H4 (cell line): Measurements from ENCODE around the gene STAC. TPM values are rescaled to one million over a fixed set of nuclear protein-coding genes. Genes with fewer than 3 reads are reported as not detected.

ENCODE experiments used
- DNase-seq: peaks from one replicate; pipeline ENCODE4 v3.0.0-alpha.2; 2015; ENCODE audit warnings: low spot score
- total RNA-seq: library from RNA; depleted of rRNA; stranded (reverse); fragments of >200 nt; shearing (Covaris generic); gene quantifications from 2 replicates; pipeline ENCODE4 v1.2.3, GENCODE V29; 2014

Gene STAC
- total RNA-seq, 1 experiment from 2014 or later: 5.2 TPM

DNA sequence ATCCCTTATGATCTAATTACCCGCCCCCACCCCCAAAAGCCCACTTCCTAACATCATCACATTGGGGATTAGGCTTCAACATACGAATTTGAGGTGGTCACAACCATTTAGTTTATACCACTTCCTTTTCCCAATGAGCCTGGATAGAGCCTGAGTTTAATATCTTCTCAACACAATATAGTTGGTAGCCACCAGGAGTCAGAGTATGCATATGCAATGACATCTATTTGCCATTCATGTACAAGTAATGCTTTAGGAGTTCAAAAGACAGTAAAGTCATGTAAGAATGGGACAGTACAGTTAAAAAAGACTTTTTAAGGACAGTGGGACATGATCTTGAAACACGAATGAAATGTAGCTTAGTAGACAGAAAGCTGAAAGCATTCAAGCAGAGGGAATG lies 211.7 kb downstream of the STAC start:
- no peak for DNase-seq

DNA sequence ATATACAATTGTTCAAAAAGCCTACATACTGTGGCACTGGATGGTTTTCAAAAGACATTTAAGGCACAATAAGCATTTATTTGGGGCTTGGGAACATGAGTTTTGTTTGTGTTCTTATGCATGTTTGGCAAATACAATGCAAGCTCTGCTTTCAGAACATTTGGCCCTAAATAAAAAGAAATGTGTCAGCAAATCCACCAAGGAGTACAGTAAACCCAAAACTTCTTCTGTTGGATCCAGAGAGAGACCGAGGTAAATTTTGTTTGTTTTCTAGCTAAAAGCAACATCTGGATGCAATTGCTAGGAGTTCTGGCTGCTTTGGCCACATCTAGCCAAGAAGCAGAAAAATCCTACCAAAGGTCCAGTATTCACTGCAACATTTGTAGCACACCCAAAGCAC lies 215.2 kb downstream of the STAC start:
- no peak for DNase-seq

DNA sequence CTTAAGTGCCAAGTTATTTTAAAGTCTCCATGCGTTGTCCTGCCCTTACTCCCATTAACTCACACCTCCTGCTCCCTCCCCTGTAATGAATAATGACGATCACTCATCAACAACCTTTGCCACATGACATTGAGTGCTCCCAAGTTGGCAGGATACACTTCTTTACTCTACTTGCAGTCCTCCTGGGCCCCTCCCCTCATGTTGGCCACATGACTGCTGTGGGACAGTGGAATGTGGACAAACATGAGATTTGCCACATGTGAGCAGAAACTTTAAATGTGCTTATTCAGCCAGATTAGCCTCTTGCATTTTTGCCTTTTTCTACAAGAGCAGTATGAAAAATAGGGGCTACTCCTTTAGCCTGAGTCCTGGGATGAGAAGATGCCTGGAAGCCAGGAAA lies 216.1 kb downstream of the STAC start:
- no peak for DNase-seq

DNA sequence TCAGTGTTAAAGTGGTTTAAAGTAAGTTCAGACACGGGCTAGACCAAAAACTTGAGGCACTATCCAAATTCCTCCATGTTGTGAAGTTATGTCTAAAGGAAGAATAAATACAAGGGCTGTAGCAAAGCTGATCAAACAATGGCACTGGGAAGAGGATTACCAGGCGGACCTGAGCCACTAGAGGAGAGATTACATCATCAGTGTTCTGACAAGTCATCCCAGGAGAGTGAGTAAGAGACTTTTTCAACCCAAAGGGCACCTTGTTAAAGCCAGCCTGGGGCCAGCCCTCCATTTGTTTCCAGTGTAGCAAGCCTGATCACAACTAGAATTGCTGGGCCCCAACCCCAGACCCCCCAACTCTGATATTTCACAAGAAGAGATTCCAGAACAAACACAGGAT lies 217.1 kb downstream of the STAC start:
- peak; percentile 2 for DNase-seq
